HepG2 (cell line): Measurements from ENCODE around the gene ANKRD7. TPM values are rescaled to one million over a fixed set of nuclear protein-coding genes. Genes with fewer than 3 reads are reported as not detected.
A peak's percentile ranks its signal among the peaks of the same experiment; 100 is the strongest.

Experiments used
- AGO1 ChIP-seq: fragments of 200-400 bp; formaldehyde crosslinking; IDR thresholded peaks from 2 replicates; pipeline ENCODE4 v1.6.1; 2017; ENCODE audit warnings: mild to moderate bottlenecking, low read depth, low read length, moderate library complexity; ENCODE audit not compliant: poor library complexity, severe bottlenecking
- ATF7-NPFF ChIP-seq: sonication (generic); formaldehyde crosslinking; IDR thresholded peaks from 2 replicates; pipeline ENCODE4 v1.8.1; 2023; ENCODE audit warnings: mild to moderate bottlenecking, low read depth, missing genetic modification reagents, moderate library complexity
- BCL6 ChIP-seq: IDR thresholded peaks from 2 replicates; pipeline ENCODE4 v1.6.1; 2016; ENCODE audit warnings: missing genetic modification reagents, missing compliant biosample characterization
- ETV6 ChIP-seq: sonication (generic); formaldehyde crosslinking; conservative IDR thresholded peaks from 2 replicates; pipeline ENCODE4 v1.4.0; 2020; ENCODE audit warnings: missing genetic modification reagents
- HMG20A ChIP-seq: IDR thresholded peaks from 2 replicates; pipeline ENCODE4 v1.6.1; 2016; ENCODE audit warnings: borderline replicate concordance
- HNF4A ChIP-seq: sonication (generic); formaldehyde crosslinking; IDR thresholded peaks from 2 replicates; pipeline ENCODE4 v1.4.0; 2020; ENCODE audit warnings: missing genetic modification reagents
- KAT7 ChIP-seq: IDR thresholded peaks from 2 replicates; pipeline ENCODE4 v1.6.1; 2018; ENCODE audit warnings: borderline replicate concordance, missing compliant biosample characterization
- MZF1 ChIP-seq: sonication (generic); formaldehyde crosslinking; IDR thresholded peaks from 2 replicates; pipeline ENCODE4 v1.8.1; 2023; ENCODE audit warnings: mild to moderate bottlenecking, missing genetic modification reagents, borderline replicate concordance
- NPAS2 ChIP-seq: sonication (generic); formaldehyde crosslinking; IDR thresholded peaks from 2 replicates; pipeline ENCODE4 v1.8.0; 2022; ENCODE audit warnings: mild to moderate bottlenecking, missing genetic modification reagents, borderline replicate concordance
- RARG ChIP-seq: sonication (generic); formaldehyde crosslinking; IDR thresholded peaks from 2 replicates; pipeline ENCODE4 v1.4.0; 2020; ENCODE audit warnings: low read depth, mild to moderate bottlenecking, missing genetic modification reagents
- SETDB1 ChIP-seq: sonication (generic); formaldehyde crosslinking; IDR thresholded peaks from 2 replicates; pipeline ENCODE4 v1.5.1; 2020; ENCODE audit warnings: missing genetic modification reagents, mild to moderate bottlenecking, borderline replicate concordance
- STAT6 ChIP-seq: sonication (generic); formaldehyde crosslinking; IDR thresholded peaks from 2 replicates; pipeline ENCODE4 v1.4.0; 2020; ENCODE audit warnings: missing genetic modification reagents, mild to moderate bottlenecking, borderline replicate concordance
- TGIF2 ChIP-seq: IDR thresholded peaks from 2 replicates; pipeline ENCODE4 v1.6.1; 2016; ENCODE audit warnings: control low read depth, missing compliant biosample characterization
- ZBTB1 ChIP-seq: sonication (generic); formaldehyde crosslinking; IDR thresholded peaks from 2 replicates; pipeline ENCODE4 v1.4.0; 2020; ENCODE audit warnings: missing genetic modification reagents, borderline replicate concordance
- ZC3H4 ChIP-seq: sonication (generic); formaldehyde crosslinking; IDR thresholded peaks from 2 replicates; pipeline ENCODE4 v1.4.0; 2020; ENCODE audit warnings: missing genetic modification reagents, borderline replicate concordance
- ZNF264 ChIP-seq: sonication (generic); formaldehyde crosslinking; IDR thresholded peaks from 2 replicates; pipeline ENCODE4 v1.4.0; 2020; ENCODE audit warnings: missing genetic modification reagents
- ZNF331 ChIP-seq: sonication (generic); formaldehyde crosslinking; IDR thresholded peaks from 2 replicates; pipeline ENCODE4 v1.4.0; 2020; ENCODE audit warnings: missing genetic modification reagents
- ZNF501 ChIP-seq: sonication (generic); formaldehyde crosslinking; IDR thresholded peaks from 2 replicates; pipeline ENCODE4 v1.5.1; 2020; ENCODE audit warnings: mild to moderate bottlenecking, moderate library complexity, missing genetic modification reagents
- ZNF552 ChIP-seq: sonication (generic); formaldehyde crosslinking; IDR thresholded peaks from 2 replicates; pipeline ENCODE4 v1.9.0; 2022; ENCODE audit warnings: missing genetic modification reagents, mild to moderate bottlenecking, borderline replicate concordance
- ZNF564 ChIP-seq: sonication (generic); formaldehyde crosslinking; IDR thresholded peaks from 2 replicates; pipeline ENCODE4 v1.8.1; 2023; ENCODE audit warnings: mild to moderate bottlenecking, missing genetic modification reagents
- ZNF589 ChIP-seq: sonication (generic); formaldehyde crosslinking; conservative IDR thresholded peaks from 2 replicates; pipeline ENCODE4 v1.8.0; 2022; ENCODE audit warnings: mild to moderate bottlenecking, moderate library complexity, missing genetic modification reagents
- ZNF607 ChIP-seq: sonication (generic); formaldehyde crosslinking; IDR thresholded peaks from 2 replicates; pipeline ENCODE4 v1.5.1; 2020; ENCODE audit warnings: missing genetic modification reagents, mild to moderate bottlenecking, borderline replicate concordance
- ZNF788 ChIP-seq: sonication (generic); formaldehyde crosslinking; IDR thresholded peaks from 2 replicates; pipeline ENCODE4 v1.5.0; 2020; ENCODE audit warnings: mild to moderate bottlenecking, missing genetic modification reagents, borderline replicate concordance
- ZNF792 ChIP-seq: IDR thresholded peaks from 2 replicates; pipeline ENCODE4 v1.6.1; 2016
- ZSCAN12 ChIP-seq: sonication (generic); formaldehyde crosslinking; IDR thresholded peaks from 2 replicates; pipeline ENCODE4 v1.9.0; 2021; ENCODE audit warnings: mild to moderate bottlenecking, missing genetic modification reagents
- polyA plus RNA-seq, 8 experiments: library from polyadenylated mRNA; depleted of rRNA in 3 of 8; stranded (reverse) in 7 of 8; unstranded in 1 of 8; fragments of >200 nt; fragmentation: Illumina TruSeq in 4 of 8; extraction: Trizol in 4 of 8; gene quantifications; 2 replicates each; pipeline versions ENCODE4 v1.2.1 to v1.2.3, GENCODE V29; 2011 to 2016; ENCODE audit warnings: low read depth in 4 of 8, missing spikeins in 1 of 8, mixed read lengths in 1 of 8; ENCODE audit not compliant: insufficient read depth in 1 of 8
- total RNA-seq, 5 experiments: library from RNA; depleted of rRNA; stranded (reverse); fragments of >200 nt; fragmentation: Illumina TruSeq; extraction: Trizol; gene quantifications; 2 replicates each; pipeline ENCODE4 v1.2.3, GENCODE V29; 2016; ENCODE audit warnings: low read depth in 1 of 5
- TF ChIP-seq, protein P1 (sequence below): IDR thresholded peaks from 2 replicates; pipeline ENCODE4 v1.6.1; 2016; ENCODE audit warnings: mild to moderate bottlenecking
- TF ChIP-seq, protein P2 (sequence below): sonication (generic); formaldehyde crosslinking; IDR thresholded peaks from 2 replicates; pipeline ENCODE4 v1.5.0; 2020; ENCODE audit warnings: mild to moderate bottlenecking, low read depth, missing genetic modification reagents, borderline replicate concordance

Gene ANKRD7
- total and polyA plus RNA-seq, 2 of the 13 experiments (the other 11 are each of a cell fraction or from before 2014, with no cell fraction given), result not detected

DNA sequence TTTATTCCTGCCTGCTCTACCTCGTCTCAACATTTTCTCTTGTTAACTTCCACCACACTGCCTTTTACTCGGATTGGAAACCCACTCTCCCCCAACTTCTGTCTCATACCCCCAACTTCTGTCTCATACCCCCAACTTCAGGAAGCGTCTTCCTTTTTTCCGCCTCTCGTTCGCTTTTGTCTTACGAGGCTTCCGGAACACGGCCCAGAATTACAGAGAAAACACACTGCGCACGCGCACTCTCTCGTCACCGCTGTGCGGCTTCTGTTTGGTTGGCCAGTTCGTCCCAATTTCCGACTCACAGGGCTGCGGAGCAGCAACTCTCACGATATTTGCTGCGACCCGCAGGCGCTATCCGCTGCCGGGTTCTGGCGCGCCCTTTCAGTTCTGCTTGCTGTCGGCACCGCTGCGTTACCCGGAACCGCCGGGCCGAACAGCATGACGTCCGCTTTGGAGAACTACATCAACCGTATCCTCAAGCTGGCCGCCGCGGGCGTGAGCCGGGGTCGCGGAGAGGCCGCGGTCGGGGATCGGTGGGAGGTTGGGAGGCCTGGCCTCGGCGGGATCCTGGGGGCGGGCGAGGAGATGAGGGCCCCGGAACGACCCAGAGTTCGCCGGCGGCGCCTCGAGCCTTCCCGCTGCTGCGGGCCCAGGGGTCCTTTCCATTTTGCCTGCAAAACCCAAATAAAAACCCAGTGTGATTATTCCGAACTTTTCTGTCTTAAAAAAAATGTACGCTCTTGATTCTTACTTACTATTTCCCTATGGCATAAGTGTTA lies 40.5 kb upstream of the ANKRD7 start, which contains the start of gene LSM8 (continued):
- TF ChIP-seq AGO1, result peak; percentile 32
- TF ChIP-seq ZNF501 (CRISPR knock-in tag), result peak; percentile 97
- peak; percentile 74; the same call in 1 of the 2 replicates for TF ChIP-seq ATF7-NPFF (CRISPR knock-in tag)
- peak; percentile 65; the same call in 1 of the 2 replicates for TF ChIP-seq ZNF607 (CRISPR knock-in tag)
- no peak for TF ChIP-seq HMG20A (CRISPR knock-in tag)
- no peak for TF ChIP-seq RARG (CRISPR knock-in tag)
- TF ChIP-seq TGIF2 (CRISPR knock-in tag), result peak; percentile 73; the same call in 1 of the 2 replicates
- TF ChIP-seq SETDB1 (CRISPR knock-in tag), result no peak
- TF ChIP-seq KAT7, result peak; percentile 96; the same call in 1 of the 2 replicates
- TF ChIP-seq ZNF552 (CRISPR knock-in tag), result no peak
- TF ChIP-seq ZNF564 (CRISPR knock-in tag), result peak; percentile 83; the same call in 1 of the 2 replicates
- TF ChIP-seq MZF1 (CRISPR knock-in tag), result no peak
- TF ChIP-seq ZC3H4, result no peak
- TF ChIP-seq, protein P1, sequence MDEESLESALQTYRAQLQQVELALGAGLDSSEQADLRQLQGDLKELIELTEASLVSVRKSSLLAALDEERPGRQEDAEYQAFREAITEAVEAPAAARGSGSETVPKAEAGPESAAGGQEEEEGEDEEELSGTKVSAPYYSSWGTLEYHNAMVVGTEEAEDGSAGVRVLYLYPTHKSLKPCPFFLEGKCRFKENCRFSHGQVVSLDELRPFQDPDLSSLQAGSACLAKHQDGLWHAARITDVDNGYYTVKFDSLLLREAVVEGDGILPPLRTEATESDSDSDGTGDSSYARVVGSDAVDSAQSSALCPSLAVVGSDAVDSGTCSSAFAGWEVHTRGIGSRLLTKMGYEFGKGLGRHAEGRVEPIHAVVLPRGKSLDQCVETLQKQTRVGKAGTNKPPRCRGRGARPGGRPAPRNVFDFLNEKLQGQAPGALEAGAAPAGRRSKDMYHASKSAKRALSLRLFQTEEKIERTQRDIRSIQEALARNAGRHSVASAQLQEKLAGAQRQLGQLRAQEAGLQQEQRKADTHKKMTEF (CRISPR knock-in tag), result peak; percentile 89
- TF ChIP-seq NPAS2, result no peak
- no peak for TF ChIP-seq ZSCAN12 (CRISPR knock-in tag)
- no peak for TF ChIP-seq ZNF264
- TF ChIP-seq ETV6 (CRISPR knock-in tag), result peak; percentile 64; the same call in 1 of the 2 replicates
- no peak for TF ChIP-seq ZNF589 (CRISPR knock-in tag)
- no peak for TF ChIP-seq ZBTB1 (CRISPR knock-in tag)
- TF ChIP-seq BCL6 (CRISPR knock-in tag), result no peak
- no peak for TF ChIP-seq STAT6 (CRISPR knock-in tag)
- TF ChIP-seq, protein P2, sequence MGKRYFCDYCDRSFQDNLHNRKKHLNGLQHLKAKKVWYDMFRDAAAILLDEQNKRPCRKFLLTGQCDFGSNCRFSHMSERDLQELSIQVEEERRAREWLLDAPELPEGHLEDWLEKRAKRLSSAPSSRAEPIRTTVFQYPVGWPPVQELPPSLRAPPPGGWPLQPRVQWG, result no peak
- TF ChIP-seq ZNF331 (CRISPR knock-in tag), result peak; percentile 82
- no peak for TF ChIP-seq HNF4A (CRISPR knock-in tag)
- no peak; the same call in 1 of the 2 replicates for TF ChIP-seq ZNF792 (CRISPR knock-in tag)
- peak; percentile 80; the same call in 1 of the 2 replicates for TF ChIP-seq ZNF788
